HL-60 (cell line): ENCODE results near the gene MAGI2.

ENCODE experiments used
- GABPA ChIP-seq: IDR thresholded peaks from 2 replicates; pipeline ENCODE4 v1.6.1; 2012; ENCODE audit warnings: low read depth
- POLR2AphosphoS5 ChIP-seq: IDR thresholded peaks from 2 replicates; pipeline ENCODE4 v1.6.1; 2012; ENCODE audit warnings: low read depth
- SPI1 ChIP-seq: IDR thresholded peaks from 2 replicates; pipeline ENCODE4 v1.6.1; 2012; ENCODE audit warnings: low read depth, mild to moderate bottlenecking, borderline replicate concordance
- TF ChIP-seq, protein P1 (sequence below): IDR thresholded peaks from one replicate; pipeline ENCODE4 v1.5.1; 2011; ENCODE audit warnings: low read length, control low read depth, inconsistent platforms; ENCODE audit not compliant: insufficient read depth
- TF ChIP-seq, protein P2 (sequence below): IDR thresholded peaks from 2 replicates; pipeline ENCODE4 v1.6.1; 2012; ENCODE audit warnings: low read depth; ENCODE audit not compliant: insufficient replicate concordance

DNA sequence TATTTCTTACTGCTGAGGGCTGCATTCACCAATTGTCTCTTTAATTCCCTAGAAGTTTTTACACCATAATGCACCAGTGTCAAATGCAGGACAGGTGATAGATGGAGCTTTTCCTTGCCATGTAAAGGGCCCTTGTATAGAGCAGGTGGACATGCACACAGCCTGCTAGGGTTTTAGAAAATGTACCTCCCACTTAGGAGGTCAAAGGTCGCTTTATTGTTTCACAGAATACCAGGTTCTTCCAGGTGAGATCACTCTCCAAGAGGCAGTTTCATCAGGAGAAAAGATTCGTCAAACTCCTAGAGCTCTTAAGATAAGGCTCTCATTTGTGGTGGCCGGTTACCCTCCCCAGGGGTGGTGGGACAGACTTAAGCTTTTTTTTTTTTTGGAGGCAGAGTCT lies 1439.1 kb downstream of the MAGI2 start:
- TF ChIP-seq, protein P1, sequence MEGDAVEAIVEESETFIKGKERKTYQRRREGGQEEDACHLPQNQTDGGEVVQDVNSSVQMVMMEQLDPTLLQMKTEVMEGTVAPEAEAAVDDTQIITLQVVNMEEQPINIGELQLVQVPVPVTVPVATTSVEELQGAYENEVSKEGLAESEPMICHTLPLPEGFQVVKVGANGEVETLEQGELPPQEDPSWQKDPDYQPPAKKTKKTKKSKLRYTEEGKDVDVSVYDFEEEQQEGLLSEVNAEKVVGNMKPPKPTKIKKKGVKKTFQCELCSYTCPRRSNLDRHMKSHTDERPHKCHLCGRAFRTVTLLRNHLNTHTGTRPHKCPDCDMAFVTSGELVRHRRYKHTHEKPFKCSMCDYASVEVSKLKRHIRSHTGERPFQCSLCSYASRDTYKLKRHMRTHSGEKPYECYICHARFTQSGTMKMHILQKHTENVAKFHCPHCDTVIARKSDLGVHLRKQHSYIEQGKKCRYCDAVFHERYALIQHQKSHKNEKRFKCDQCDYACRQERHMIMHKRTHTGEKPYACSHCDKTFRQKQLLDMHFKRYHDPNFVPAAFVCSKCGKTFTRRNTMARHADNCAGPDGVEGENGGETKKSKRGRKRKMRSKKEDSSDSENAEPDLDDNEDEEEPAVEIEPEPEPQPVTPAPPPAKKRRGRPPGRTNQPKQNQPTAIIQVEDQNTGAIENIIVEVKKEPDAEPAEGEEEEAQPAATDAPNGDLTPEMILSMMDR, result no peak
- TF ChIP-seq, protein P2, sequence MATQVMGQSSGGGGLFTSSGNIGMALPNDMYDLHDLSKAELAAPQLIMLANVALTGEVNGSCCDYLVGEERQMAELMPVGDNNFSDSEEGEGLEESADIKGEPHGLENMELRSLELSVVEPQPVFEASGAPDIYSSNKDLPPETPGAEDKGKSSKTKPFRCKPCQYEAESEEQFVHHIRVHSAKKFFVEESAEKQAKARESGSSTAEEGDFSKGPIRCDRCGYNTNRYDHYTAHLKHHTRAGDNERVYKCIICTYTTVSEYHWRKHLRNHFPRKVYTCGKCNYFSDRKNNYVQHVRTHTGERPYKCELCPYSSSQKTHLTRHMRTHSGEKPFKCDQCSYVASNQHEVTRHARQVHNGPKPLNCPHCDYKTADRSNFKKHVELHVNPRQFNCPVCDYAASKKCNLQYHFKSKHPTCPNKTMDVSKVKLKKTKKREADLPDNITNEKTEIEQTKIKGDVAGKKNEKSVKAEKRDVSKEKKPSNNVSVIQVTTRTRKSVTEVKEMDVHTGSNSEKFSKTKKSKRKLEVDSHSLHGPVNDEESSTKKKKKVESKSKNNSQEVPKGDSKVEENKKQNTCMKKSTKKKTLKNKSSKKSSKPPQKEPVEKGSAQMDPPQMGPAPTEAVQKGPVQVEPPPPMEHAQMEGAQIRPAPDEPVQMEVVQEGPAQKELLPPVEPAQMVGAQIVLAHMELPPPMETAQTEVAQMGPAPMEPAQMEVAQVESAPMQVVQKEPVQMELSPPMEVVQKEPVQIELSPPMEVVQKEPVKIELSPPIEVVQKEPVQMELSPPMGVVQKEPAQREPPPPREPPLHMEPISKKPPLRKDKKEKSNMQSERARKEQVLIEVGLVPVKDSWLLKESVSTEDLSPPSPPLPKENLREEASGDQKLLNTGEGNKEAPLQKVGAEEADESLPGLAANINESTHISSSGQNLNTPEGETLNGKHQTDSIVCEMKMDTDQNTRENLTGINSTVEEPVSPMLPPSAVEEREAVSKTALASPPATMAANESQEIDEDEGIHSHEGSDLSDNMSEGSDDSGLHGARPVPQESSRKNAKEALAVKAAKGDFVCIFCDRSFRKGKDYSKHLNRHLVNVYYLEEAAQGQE, result no peak
- TF ChIP-seq POLR2AphosphoS5 (no peak), GABPA (no peak), SPI1 (no peak)
